Breast epithelium (tissue), 3 donors: ENCODE data around the gene DOK4.

Experiments used
- POLR2A ChIP-seq: fragments of 450-650 bp; IDR thresholded peaks from one replicate; pipeline ENCODE4 v1.6.1; 2016; ENCODE audit warnings: antibody characterized with exemption, mild to moderate bottlenecking, moderate library complexity
- TF ChIP-seq, protein P1 (sequence below), 3 donors: fragments of 450-650 bp; IDR thresholded peaks; one replicate each; pipeline ENCODE4 v1.5.1; 2016 to 2017; ENCODE audit warnings: antibody characterized with exemption in 3 of 3, mild to moderate bottlenecking in 3 of 3, moderate library complexity in 3 of 3

DNA sequence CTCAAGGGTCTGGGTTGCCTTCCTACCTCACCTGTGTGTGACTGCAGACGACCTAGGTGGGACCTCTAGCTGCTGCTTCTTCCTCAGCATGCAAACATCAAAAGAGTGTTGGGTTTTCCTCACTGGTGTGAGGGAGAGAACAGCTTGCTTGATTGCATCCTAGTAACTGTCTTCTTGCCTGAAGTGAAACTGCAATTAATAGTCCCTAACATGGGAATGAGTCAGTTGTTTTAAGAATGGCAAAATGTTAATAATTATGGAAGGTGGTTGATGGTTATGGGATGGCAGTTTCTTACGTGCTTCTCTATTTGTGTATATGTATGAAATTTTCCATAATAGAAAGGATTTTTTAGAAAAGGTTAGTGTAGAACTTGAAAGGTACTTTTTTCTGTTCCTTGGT, 17.9 kb downstream of the DOK4 start:
- TF ChIP-seq, protein P1, sequence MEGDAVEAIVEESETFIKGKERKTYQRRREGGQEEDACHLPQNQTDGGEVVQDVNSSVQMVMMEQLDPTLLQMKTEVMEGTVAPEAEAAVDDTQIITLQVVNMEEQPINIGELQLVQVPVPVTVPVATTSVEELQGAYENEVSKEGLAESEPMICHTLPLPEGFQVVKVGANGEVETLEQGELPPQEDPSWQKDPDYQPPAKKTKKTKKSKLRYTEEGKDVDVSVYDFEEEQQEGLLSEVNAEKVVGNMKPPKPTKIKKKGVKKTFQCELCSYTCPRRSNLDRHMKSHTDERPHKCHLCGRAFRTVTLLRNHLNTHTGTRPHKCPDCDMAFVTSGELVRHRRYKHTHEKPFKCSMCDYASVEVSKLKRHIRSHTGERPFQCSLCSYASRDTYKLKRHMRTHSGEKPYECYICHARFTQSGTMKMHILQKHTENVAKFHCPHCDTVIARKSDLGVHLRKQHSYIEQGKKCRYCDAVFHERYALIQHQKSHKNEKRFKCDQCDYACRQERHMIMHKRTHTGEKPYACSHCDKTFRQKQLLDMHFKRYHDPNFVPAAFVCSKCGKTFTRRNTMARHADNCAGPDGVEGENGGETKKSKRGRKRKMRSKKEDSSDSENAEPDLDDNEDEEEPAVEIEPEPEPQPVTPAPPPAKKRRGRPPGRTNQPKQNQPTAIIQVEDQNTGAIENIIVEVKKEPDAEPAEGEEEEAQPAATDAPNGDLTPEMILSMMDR (IDR thresholded peaks at IDR 0.05), result no peak
- no peak for TF ChIP-seq POLR2A
